Activated CD4-positive, CD25-positive, alpha-beta regulatory T cell treated with anti-CD3 and anti-CD28 coated beads, Interleukin-2, amount 50 U/mL, for 16 hours (primary cell): ENCODE data around the gene FLNB.
"Not testable (repeated sequence)": the region's sequence is repeated elsewhere in the genome, so short reads cannot be mapped to it uniquely, and the experiment has no call there.

Source experiments
- DNase-seq: peaks from one replicate; pipeline ENCODE4 v3.0.0-alpha.2; 2020; ENCODE audit warnings: low read depth, low spot score

The FLNB gene

DNA sequence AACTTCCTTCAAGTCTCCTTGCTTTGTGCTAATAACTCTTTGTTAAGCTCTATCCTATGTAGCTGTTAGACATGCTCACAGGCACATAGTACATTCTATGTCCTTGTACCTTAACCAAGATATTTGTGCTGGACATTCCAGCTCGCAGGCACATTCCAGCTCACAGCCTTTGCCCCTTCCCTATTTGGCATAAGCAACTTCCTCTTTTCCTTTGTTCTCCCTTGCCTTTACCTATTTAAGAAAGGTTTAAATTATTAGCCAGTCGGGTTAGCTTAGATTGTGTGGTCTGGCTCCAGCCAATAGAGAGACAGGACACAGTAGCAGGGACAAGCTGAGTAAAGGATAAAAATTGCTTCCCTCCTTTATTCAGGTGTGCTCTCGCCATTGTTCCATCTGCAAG, 193.2 kb downstream of the FLNB start:
- not testable (repeated sequence) for DNase-seq

- DNase-seq: no peak
Observed at GRCh38 chr3:58202917-58203360, 194.7 kb downstream of the FLNB start.

- DNase-seq: no peak
Observed at GRCh38 chr3:58203541-58203940, 195.3 kb downstream of the FLNB start.

- DNase-seq: no peak
Observed at GRCh38 chr3:58204720-58205119, 196.5 kb downstream of the FLNB start.

DNA sequence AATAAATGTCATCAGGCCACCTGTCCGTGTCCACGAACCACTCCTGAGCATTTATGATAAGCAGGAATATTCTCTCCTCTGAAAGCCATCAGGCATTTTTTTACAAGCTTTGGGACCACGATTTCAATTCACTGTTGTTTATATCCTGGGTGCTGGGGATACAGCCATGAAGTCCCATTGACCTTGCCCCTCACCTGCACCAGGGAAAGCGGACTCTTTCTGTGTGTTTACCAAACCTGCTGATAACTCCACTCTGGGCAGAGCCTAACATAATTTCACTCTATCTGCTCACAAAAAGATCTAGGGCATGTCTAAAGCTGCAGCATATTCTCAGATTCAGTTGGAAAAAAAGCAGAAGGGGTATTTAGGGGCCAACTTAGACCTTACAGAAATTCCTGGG, 197.8 kb downstream of the FLNB start:
- no peak for DNase-seq

DNA sequence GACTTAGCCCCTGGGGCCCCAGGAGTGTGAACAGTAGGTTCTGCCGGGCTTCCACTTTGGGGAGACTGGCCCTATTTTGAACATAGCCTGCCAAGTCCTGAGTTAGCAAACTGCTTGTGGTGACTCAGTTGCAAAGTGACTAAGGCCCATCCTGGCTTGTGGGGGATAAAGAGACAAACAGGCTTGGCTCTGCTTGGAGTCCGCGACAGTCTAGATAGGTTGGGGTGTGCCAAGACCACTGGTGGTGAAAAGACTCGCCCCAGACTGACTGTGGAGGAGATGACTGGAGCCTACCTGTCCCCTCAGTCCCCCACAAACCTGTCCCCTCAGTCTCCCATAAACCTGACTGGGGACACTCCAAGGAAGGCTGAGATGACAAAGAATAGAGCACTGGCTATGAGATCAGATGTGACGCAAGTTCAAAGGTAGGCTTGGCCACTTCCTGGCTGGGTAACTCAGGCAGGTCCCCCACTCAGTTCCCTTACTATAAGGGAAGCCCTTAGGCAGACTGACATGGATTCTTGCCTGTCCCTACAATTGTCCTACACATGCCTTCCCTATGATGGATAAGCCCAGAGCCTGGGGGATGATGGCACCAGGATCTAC, 198.3 kb downstream of the FLNB start:
- DNase-seq: no peak

DNA sequence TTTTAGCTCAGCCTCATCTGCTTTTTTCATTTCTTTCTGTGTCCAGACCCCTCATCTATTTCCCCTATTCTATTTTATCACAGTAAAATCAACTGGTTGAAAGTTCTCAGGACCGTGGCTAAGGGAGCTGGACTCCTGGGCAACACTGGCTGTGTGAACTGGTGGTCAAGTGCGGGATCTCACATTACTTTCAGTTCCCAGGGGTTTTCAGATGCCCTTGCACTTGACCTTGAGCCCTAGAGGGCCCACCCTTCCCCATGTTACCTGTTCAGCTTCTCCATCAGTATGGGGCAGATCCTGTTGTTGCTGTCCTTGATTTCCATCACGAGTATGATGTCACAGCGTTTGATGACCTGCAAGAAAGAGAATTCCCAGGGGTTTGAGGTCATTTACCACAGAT, 199.7 kb downstream of the FLNB start:
- no peak for DNase-seq

DNA sequence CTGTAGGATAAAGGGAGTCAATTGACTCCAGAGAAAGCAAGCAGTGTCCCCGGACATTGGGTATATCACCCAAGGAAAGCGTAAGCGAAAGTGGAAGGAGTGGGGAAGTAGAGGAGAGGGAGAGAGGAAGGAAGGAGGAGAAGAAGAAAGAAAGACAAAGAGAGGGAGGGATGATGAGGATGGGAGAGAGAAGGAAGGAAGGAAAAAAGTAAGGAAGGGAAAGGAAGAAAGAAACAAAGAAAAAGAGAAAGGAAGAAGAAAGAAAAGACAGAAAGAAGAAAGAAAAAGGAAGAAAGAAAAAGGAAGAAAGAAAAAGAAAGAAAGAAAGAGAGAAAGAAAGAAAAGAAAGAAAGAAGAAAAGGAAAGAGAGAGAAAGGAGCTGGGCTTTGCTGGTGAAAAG, 201.7 kb downstream of the FLNB start:
- DNase-seq: no peak

- no peak for DNase-seq
Observed at GRCh38 chr3:58210761-58211460, 202.7 kb downstream of the FLNB start, which contains the start of gene DNASE1L3. TSS of gene DNASE1L3 (minus strand) at chr3:58210972. CDS start at chr3:58210906, 66 bp downstream.

GRCh38 chr3:58214484-58215316, 206.5 kb downstream of the FLNB start:
- DNase-seq: no peak

- DNase-seq: no peak
Observed at GRCh38 chr3:58215317-58216025, 207.2 kb downstream of the FLNB start.

- DNase-seq: no peak
Observed at GRCh38 chr3:58216496-58217195, 208.4 kb downstream of the FLNB start.

GRCh38 chr3:58217209-58217811, 209.1 kb downstream of the FLNB start:
- DNase-seq: no peak

DNA sequence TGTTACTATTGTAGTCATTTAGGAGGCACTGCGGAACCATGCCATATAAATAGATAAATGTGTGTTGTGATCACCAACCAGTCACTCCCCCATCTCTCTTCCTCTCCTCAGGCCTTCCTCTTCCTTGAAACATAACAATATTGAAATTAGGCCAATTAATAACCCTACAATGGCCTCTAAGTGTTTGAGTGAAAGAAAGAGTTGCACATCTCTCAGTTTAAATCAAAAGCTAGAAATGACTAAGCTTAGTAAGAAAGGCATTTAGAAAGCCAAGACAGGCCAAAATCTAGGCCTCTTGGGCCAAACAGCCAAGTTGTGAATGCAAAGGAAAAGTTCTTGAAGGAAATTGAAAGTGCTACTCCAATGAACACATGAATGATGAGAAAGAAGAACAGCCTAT, 210.7 kb downstream of the FLNB start:
- DNase-seq: no peak
